GM13977 (cell line): ENCODE results near the gene FBXL5.

Experiments
- DNase-seq: peaks from one replicate; pipeline ENCODE4 v3.0.0; 2012; ENCODE audit warnings: low spot score
- in situ Hi-C: fragments of 300-500 bp; cut with MboI; formaldehyde crosslinking; loops from one replicate; pipeline ENCODE4 v1.12.0; 2022; ENCODE audit warnings: low sequenced_read_pairs, low pct_unique_long_range_greater_than_20kb, mixed read lengths, inconsistent platforms; ENCODE audit not compliant: unreplicated experiment
- TF ChIP-seq, protein P1 (sequence below): IDR thresholded peaks from 2 replicates; pipeline ENCODE4 v1.5.1; 2012; ENCODE audit warnings: mild to moderate bottlenecking, control low read depth; ENCODE audit not compliant: insufficient read depth; ENCODE audit errors: extremely low read depth, missing control alignments

The FBXL5 gene

DNA sequence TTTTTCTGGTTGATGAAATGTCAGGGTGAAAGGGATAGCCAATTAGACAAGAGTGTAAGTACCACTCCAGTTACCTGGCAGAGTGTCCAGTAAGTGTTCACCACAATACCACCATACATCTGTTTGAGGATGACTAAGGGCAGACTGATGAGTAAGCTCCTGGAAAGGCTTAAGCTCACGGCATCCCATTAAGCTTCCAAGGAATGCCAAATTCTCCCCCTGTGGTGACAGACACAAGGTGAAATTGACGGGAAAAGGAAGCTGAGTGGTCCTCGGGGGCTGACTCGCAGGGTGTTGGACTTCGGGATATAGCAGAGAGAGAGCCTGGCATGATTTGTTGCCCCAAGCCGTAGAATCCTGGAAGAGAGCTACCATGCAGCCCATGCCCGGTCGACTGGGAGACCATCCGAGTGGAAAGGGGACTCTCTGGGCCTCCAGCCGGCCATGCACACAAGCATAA lies 40.1 kb upstream of the FBXL5 start:
- in situ Hi-C loops, result no loop called here
- TF ChIP-seq, protein P1, sequence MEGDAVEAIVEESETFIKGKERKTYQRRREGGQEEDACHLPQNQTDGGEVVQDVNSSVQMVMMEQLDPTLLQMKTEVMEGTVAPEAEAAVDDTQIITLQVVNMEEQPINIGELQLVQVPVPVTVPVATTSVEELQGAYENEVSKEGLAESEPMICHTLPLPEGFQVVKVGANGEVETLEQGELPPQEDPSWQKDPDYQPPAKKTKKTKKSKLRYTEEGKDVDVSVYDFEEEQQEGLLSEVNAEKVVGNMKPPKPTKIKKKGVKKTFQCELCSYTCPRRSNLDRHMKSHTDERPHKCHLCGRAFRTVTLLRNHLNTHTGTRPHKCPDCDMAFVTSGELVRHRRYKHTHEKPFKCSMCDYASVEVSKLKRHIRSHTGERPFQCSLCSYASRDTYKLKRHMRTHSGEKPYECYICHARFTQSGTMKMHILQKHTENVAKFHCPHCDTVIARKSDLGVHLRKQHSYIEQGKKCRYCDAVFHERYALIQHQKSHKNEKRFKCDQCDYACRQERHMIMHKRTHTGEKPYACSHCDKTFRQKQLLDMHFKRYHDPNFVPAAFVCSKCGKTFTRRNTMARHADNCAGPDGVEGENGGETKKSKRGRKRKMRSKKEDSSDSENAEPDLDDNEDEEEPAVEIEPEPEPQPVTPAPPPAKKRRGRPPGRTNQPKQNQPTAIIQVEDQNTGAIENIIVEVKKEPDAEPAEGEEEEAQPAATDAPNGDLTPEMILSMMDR, result no peak
- DNase-seq, result no peak

- in situ Hi-C loops, result no loop called here
- DNase-seq, result no peak
- TF ChIP-seq, protein P1, result no peak
These were observed 39.3 kb upstream of the FBXL5 start for GRCh38 chr4:15694431-15694830.

DNA sequence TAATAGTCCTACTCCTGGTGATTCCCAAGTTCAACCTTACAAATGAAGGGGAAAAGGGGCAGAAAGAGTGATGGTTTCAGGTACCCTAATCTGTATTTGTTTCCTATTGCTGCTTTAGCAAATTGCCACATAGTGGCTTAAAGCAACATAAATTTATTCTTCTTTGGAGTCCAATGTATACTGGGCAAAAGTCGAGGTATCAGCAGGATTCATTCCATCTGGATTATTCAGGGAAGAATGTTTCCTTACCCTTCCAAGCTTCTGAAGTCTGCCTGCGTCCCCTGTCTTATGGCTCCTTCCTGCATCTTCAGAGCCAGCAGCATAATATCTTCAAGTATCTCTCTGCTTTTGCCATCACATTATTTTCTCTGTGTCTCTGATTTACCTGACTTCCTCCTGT lies 37.4 kb upstream of the FBXL5 start:
- TF ChIP-seq, protein P1, result no peak
- in situ Hi-C loops, result no loop called here
- DNase-seq, result no peak

DNA sequence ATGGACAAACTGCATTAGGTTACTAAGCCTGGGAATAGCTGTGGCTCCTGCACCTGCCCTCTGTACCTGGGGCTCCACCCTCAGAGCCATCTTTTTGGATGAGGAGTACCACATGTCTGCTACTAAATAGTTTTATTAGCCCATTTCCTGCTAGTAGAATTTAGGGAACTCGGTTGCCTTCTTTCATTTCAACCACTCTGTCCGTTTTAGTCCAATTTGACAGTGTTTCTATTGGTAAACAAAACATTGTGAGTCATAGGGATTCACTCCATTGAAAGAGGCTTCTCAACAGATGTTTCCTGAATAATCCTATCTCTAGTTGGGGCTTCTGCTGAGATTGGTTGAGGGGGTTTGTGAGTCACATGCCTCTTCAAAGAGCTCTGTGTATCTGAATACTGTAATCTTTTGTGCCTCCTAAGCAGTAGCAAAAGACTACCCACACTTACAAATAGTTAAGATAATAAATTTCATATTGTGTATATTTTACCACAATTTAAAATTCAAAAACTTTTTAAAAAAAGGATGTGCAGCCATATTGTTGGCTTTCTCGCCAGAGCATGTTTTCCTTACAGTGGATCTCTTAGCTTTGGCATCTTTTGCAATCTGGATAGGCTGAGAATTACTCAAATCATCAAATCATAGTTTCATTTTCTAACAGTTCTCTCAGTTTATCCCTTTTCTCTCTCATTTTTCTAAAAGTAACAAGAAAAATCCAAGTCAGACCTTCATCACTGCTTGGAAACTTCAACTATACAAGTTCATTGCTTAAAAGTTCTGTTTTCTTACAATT lies 36.4 kb upstream of the FBXL5 start:
- no peak for DNase-seq
- in situ Hi-C loops, result no loop called here

GRCh38 chr4:15690020-15690809 lies 35.1 kb upstream of the FBXL5 start:
- TF ChIP-seq, protein P1, result no peak
- in situ Hi-C loops, result no loop called here
- no peak for DNase-seq

More for the DNA sequence above, 36.4 kb upstream of the FBXL5 start:
- TF ChIP-seq, protein P1, result no peak

GRCh38 chr4:15689540-15689939 lies 34.4 kb upstream of the FBXL5 start:
- TF ChIP-seq, protein P1, result no peak
- DNase-seq, result no peak
- in situ Hi-C loops, result no loop called here
